H1 (cell line): ENCODE measurements around the gene NIPAL4.

Source experiments
- BRCA1 ChIP-seq: IDR thresholded peaks from 2 replicates; pipeline ENCODE4 v1.6.1; 2012; ENCODE audit warnings: low read depth, low read length, improper control_type of control experiment
- CBX5 ChIP-seq: fragments of 300-800, 300-1000 bp; sonication (generic); IDR thresholded peaks from 2 replicates; pipeline ENCODE4 v1.7.1; 2016; ENCODE audit warnings: antibody characterized with exemption, low read length, low read depth
- CTCF ChIP-seq, 3 experiments: IDR thresholded peaks; 1 replicate in 2 of 3; 2 replicates in 1 of 3; pipeline versions ENCODE4 v1.5.1 to v1.6.1; 2011; ENCODE audit warnings: low read length in 3 of 3, mild to moderate bottlenecking in 3 of 3, inconsistent platforms in 2 of 3, low read depth in 1 of 3, moderate library complexity in 1 of 3; ENCODE audit not compliant: insufficient read depth in 1 of 3; ENCODE audit errors: control extremely low read depth in 1 of 3
- JUN ChIP-seq: IDR thresholded peaks from 2 replicates; pipeline ENCODE4 v1.6.1; 2011; ENCODE audit warnings: low read depth, mild to moderate bottlenecking, improper control_type of control experiment, low read length
- RAD21 ChIP-seq, 2 experiments: IDR thresholded peaks in 1 of 2; conservative IDR thresholded peaks in 1 of 2; 2 replicates each; pipeline ENCODE4 v1.6.1; 2011; ENCODE audit warnings: low read depth in 2 of 2, low read length in 2 of 2, improper control_type of control experiment in 1 of 2, inconsistent platforms in 1 of 2, mild to moderate bottlenecking in 1 of 2, moderate library complexity in 1 of 2
- TF ChIP-seq, protein P1 (sequence below): IDR thresholded peaks from 2 replicates; pipeline ENCODE4 v1.6.1; 2011; ENCODE audit warnings: low read length, improper control_type of control experiment

DNA sequence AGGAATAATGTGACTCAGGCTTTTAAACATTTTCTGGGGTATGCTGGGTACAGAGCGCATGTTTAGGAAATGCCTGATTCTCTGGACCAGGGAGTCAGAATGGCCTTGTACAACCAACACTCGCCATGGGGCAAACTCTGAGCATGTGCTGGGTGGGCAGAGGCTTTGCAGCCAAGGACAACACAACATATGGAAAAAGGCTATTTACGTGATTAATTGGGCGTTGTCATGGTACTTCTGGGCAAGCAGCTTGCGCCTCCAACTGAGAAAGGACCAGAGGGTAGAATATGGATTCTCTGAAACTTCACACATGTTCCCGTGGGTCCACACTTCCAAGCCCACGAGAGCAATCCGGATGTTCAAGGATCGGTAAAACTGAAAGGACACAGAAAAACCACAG lies 49.1 kb downstream of the NIPAL4 start:
- TF ChIP-seq, protein P1, sequence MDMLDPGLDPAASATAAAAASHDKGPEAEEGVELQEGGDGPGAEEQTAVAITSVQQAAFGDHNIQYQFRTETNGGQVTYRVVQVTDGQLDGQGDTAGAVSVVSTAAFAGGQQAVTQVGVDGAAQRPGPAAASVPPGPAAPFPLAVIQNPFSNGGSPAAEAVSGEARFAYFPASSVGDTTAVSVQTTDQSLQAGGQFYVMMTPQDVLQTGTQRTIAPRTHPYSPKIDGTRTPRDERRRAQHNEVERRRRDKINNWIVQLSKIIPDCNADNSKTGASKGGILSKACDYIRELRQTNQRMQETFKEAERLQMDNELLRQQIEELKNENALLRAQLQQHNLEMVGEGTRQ: no peak
- TF ChIP-seq CTCF (IDR thresholded peaks at IDR 0.05; ENCODE audit: control extremely low read depth in 1 of 3, insufficient read depth in 1 of 3, low read depth in 1 of 3, low read length in 3 of 3): no peak
- TF ChIP-seq RAD21 (IDR thresholded peaks at IDR 0.05 in 1 of 2, conservative IDR thresholded peaks at IDR 0.05 in 1 of 2; ENCODE audit: low read depth in 2 of 2, low read length in 2 of 2): no peak
- TF ChIP-seq CBX5: no peak
- no peak for TF ChIP-seq BRCA1
- no peak for TF ChIP-seq JUN
